GM18508 (cell line): ENCODE data around the gene RPLP2.

Experiments
- ATAC-seq: cut with Tn5 transposase; IDR thresholded peaks from one replicate; pipeline ENCODE4 v1.9.1; 2021; ENCODE audit warnings: moderate number of reproducible peaks; ENCODE audit not compliant: insufficient read depth, unreplicated experiment

The RPLP2 gene

DNA sequence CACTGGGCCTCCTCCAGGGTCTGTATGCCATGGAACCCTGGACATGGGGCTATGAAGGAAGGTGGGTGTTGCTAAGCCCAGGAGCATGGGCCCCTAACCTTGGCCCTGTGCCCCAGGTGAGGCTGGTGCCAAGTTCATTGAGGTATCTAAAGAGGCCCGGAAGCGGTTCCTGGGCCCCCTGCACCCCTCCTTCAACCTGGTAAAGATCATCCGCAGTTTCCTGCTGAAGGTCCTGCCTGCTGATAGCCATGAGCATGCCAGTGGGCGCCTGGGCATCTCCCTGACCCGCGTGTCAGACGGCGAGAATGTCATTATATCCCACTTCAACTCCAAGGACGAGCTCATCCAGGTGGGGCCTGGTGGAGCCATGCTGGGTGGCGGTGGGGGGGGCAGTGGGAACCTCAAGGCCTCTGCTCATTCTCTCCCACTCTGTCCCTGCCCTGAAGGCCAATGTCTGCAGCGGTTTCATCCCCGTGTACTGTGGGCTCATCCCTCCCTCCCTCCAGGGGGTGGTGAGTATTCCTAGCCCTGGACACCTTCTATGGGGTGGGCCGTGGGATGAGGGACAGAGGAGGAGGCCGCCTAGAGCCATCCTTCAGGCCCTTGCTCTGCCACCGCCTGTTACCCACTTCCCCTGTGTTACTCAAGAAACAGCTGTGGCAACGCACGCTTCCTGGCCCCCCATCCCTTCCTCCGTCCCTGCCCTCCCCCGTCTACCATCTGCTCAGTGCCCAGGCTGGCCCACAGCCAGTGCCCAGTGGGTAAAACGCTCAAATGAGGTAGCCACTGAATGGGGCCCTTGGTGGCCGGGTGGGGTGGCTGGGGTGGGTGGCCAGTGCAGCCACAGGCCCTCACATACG is 12.0 kb downstream of the RPLP2 start:
- ATAC-seq, result no peak

GRCh38 chr11:823441-824291 is 13.9 kb downstream of the RPLP2 start:
- no peak for ATAC-seq

DNA sequence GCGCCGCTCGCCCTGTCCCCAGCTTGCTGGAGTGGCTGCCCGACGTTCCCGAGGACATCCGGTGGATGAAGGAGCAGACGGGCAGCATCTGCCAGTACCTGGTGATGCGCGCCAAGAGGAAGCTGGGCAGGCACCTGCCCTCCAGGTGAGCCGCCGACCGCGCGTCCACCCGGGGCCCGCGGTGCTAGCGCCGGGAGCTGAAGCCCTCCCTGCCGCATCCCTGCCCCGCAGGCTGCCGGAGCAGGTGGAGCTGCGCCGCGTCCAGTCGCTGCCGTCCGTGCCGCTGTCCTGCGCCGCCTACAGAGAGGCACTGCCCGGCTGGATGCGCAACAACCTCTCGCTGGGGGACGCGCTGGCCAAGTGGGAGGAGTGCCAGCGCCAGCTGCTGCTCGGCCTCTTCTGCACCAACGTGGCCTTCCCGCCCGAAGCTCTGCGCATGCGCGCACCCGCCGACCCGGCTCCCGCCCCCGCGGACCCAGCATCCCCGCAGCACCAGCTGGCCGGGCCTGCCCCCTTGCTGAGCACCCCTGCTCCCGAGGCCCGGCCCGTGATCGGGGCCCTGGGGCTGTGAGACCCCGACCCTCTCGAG is 14.6 kb downstream of the RPLP2 start:
- no peak for ATAC-seq

DNA sequence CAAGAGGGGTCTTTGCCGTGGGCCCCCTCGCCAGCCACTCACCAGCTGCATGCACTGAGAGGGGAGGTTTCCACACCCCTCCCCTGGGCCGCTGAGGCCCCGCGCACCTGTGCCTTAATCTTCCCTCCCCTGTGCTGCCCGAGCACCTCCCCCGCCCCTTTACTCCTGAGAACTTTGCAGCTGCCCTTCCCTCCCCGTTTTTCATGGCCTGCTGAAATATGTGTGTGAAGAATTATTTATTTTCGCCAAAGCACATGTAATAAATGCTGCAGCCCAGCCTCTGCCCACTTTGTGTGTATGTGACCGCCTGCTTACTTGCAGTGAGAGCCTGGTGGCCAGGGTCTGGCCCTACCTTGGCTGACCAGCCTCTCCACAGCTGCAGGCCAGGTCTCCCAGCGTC is 15.2 kb downstream of the RPLP2 start:
- ATAC-seq, result no peak

DNA sequence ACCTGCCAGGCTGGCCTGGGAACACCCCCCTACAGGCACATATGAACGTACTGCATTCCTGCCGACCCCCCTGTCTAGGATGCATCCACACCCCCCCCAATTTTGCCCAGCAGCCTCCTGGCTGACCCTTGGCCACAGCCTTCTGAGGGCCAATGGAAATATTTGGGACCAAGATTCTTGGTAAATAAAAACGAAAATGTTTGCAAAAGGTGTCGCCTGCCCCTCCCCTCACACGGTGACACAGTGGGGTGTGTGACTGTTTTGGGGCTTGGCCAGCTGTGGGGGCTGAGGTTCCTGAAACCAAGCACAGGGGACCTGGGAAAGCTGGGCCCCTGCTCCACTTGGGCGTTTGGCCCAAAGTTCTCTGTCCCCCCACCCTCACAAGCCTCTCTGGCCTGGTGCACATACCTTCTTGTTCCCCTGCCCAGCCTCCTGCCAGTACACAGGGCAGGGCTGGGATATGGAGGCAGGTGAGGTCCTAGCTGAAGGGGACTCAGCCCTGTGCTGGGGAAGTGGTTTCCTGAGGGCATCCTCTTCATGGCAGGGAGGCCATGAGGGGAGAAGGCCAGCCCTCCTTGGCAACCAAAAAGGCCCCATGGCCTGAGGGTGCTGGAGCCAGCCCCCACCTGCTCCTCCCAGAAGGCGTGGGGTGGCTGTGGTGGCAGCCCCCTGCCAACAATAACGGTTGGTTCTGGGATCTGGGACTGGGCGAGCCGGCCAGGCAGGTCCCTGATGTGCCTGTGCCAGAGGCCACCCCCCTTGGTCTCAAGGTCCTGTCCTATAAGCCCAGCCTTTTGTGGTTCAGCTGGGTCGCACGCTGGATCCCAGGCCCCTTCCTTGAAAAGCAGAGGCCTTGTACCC is 15.8 kb downstream of the RPLP2 start:
- no peak for ATAC-seq

- no peak for ATAC-seq
Observed at GRCh38 chr11:826227-826621, 16.5 kb downstream of the RPLP2 start.

DNA sequence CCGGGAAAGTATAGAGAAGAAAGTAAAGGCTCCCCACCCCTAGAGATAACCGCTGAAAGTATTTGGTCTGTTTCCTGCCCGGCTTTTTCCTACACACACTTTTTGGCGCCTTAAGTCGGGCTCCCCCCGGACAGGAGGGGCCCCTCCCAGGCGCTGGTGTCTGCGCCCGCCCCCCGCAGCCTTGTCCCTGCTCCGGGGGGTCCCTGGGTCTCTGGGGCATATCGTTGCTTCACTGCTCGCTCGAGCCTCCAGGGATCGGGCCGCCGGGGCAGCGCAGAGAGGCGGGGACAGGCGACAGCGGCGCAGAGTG is 17.0 kb downstream of the RPLP2 start:
- ATAC-seq, result no peak

GRCh38 chr11:827146-827896 is 17.6 kb downstream of the RPLP2 start:
- ATAC-seq, result no peak

GRCh38 chr11:827897-828192 is 18.1 kb downstream of the RPLP2 start, which contains the start of gene CRACR2B:
TSS of gene CRACR2B (plus strand) at chr11:827919. CDS start at chr11:828608, 689 bp downstream.
- ATAC-seq, result no peak

GRCh38 chr11:828506-829175 is 18.9 kb downstream of the RPLP2 start:
- ATAC-seq, result no peak

GRCh38 chr11:829176-829846 is 19.5 kb downstream of the RPLP2 start:
- no peak for ATAC-seq

- no peak for ATAC-seq
Observed at GRCh38 chr11:829847-830294, 20.1 kb downstream of the RPLP2 start.

DNA sequence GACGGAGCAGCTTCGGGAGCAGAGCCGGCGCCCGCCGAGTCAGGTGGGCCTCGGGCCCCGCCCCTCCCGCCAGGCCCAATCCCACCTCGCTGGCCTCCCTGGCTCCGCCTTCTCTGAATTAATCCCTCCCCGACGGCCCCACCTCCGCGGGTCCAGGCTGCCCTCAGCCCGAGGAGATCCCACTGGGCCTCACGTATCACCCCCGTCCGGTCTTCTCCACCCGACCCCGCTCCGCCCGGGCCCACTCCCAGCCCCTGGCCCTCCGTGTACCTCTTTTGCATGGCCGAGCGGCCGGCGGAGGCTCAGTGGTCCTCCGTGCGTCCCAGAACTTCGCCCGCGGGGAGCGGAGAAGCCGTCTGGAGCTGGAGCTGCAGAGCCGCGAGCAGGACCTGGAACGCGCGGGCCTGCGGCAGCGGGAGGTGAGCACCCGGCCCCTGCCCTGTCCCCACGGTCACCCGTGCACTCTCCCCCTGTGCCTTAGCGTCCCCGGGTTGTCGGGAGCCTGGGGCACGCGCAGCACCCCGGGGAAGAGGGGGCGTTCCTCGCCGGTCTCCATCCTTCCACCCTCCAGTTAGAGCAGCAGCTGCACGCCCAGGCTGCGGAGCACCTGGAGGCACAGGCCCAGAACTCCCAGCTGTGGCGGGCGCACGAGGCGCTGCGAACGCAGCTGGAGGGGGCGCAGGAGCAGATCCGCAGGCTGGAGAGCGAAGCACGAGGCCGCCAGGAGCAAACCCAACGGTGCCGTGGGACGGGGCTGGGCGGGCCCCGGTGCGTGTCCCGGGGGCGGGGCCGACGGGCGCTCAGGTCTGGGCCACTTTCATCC is 20.7 kb downstream of the RPLP2 start:
- ATAC-seq, result no peak

- ATAC-seq, result no peak
Observed at GRCh38 chr11:831118-831864, 21.5 kb downstream of the RPLP2 start.

DNA sequence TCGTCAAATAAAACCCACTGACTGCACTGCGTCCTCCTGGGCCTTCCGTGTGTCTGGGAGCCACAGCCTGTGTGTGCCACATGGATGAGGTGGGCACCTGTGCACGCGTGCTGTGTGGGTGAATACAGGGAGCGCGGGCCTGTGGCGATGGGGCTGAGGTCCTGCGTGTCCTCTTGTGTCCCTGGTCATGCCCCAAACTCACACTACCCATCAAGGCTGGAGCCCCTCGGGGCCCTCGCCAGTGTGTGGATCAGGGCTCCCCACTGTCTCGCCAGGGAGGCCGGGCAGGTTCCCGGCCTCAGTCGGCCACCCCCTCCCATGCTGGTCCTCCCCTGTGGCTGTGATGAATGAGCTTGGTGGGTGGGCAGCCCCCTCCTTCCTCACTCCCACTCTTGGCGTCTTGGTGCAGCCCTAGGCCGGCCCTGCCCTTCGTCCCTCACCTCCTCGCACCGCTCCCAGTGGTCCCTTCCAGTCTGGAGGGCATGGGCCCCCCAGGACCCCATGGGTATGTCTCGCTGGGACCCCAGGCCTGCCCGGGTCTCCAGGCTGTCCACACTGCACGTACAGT is 22.3 kb downstream of the RPLP2 start:
- no peak for ATAC-seq

DNA sequence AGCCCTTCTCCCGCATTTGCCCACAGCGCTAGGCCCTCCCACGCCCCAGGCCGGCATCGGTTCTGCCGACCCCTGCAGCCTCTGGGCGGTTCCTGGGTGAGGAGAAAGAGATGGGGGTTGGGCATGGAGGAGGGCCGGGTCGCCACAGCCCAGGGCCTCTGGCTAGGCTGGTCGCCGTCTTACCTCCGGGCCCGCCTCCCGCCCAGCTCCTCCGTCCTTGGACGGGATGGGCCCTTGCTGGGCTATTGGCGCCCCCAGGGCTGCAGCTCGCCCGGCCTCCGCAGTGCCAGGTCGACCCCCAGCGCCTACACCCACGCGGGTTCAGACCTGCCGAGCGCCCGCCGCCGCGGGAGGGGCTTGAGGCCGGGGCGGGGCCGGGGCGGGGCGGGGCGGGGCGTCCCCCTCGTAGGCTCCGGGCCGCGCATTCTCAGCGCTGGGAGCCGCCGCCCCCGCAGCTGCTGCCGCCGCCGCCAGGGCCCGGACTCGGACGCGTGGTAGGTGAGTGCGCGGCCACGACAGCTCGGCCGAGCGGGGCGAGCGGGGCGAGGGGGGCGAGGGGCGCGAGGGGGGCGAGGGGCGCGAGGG is 22.9 kb downstream of the RPLP2 start, which contains the start of gene CD151:
Gene CD151, plus strand, starts transcription at position 424 of the 585 bp plus-strand sequence. CDS start 3,118 bp downstream, outside the sequence.
- ATAC-seq, result no peak
